Thyroid gland (tissue), 4 donors: ENCODE measurements around the gene SETBP1. TPM values are rescaled to one million over a fixed set of nuclear protein-coding genes. Genes with fewer than 3 reads are reported as not detected.
A peak's percentile ranks its signal among the peaks of the same experiment; 100 is the strongest.

Experiments used
- DNase-seq, 2 donors: peaks; one replicate each; pipeline ENCODE4 v3.0.0-alpha.2; 2019
- H3K27ac ChIP-seq, 3 donors: fragments of 200-600 bp; sonication (generic); 1 replicate in 2 of 3; 2 replicates in 1 of 3; pipeline ENCODE4 v1.5.1; 2016 to 2019; ENCODE audit warnings: mild to moderate bottlenecking in 1 of 3, moderate library complexity in 1 of 3
- H3K27me3 ChIP-seq: fragments of 200-600 bp; sonication (generic); one replicate; pipeline ENCODE4 v1.5.1; 2019
- H3K36me3 ChIP-seq, 2 donors: fragments of 200-600 bp; sonication (generic); one replicate each; pipeline ENCODE4 v1.5.1; 2016 to 2019
- H3K4me1 ChIP-seq, 2 donors: fragments of 200-600 bp; sonication (generic); one replicate each; pipeline ENCODE4 v1.5.1; 2017 to 2019
- H3K4me3 ChIP-seq, 3 donors: fragments of 200-600 bp; sonication (generic); replicated peaks in 1 of 3; 1 replicate in 2 of 3; 2 replicates in 1 of 3; pipeline ENCODE4 v1.5.1; 2016; ENCODE audit warnings: mild to moderate bottlenecking in 1 of 3
- H3K9me3 ChIP-seq: fragments of 200-600 bp; sonication (generic); one replicate; pipeline ENCODE4 v1.5.1; 2017
- CTCF ChIP-seq, 6 experiments: fragments of 200-600 bp in 3 of 6; fragments of 450-650 bp in 3 of 6; sonication (generic) in 3 of 6; IDR thresholded peaks; one replicate each; pipeline ENCODE4 v1.5.1; 2016 to 2019; ENCODE audit warnings: antibody characterized with exemption in 6 of 6, mild to moderate bottlenecking in 2 of 6, inconsistent platforms in 1 of 6, moderate library complexity in 1 of 6
- POLR2A ChIP-seq, 2 donors: fragments of 450-650 bp; IDR thresholded peaks; one replicate each; pipeline ENCODE4 v1.6.1; 2017; ENCODE audit warnings: antibody characterized with exemption in 2 of 2, mild to moderate bottlenecking in 2 of 2, moderate library complexity in 1 of 2
- WGBS, 2 donors: methylation state at CpG; one replicate each; pipeline ENCODE4 v1.1.5; 2017; 5-methylcytosine and 5-hydroxymethylcytosine counted together
- intact Hi-C: fragments of 100-400 bp; cut with DNase I; formaldehyde crosslinking; loops from one replicate; pipeline ENCODE4 v1.15.1; 2023
- total RNA-seq, 4 donors: library from RNA; depleted of rRNA; stranded (reverse); fragments of >200 nt; gene quantifications; one replicate each; pipeline ENCODE4 v1.2.3, GENCODE V29; 2016

SETBP1 gene
- total RNA-seq, 4 donors from 2014 or later: 32.1 to 72.0 (median 42.0) TPM

- Histone ChIP-seq H3K27ac (no peak overlapping the region), H3K36me3 (no peaks in the 10 kb centered on the region), H3K4me3 (no peak overlapping the region), H3K27me3 (no peaks in the 10 kb centered on the region), H3K9me3 (no peaks in the 10 kb centered on the region), H3K4me1 (peaks cover 26 to 43% of the 10 kb centered on the region in 2 donors)
- 76 to 77% methylated on average over 5 of the region's 5 CpGs for WGBS, 2 donors
- DNase-seq: no peak
- intact Hi-C loops: no loop called here
- TF ChIP-seq CTCF (IDR thresholded peaks at IDR 0.05) (no peak), POLR2A (IDR thresholded peaks at IDR 0.05) (no peak)
Observed at GRCh38 chr18:44729631-44730101, 49.0 kb downstream of the SETBP1 start.

- H3K4me3 ChIP-seq: no peak overlapping the region
- DNase-seq: no peak
- H3K9me3 ChIP-seq: no peaks in the 10 kb centered on the region
- H3K36me3 ChIP-seq: no peaks in the 10 kb centered on the region
- TF ChIP-seq CTCF (IDR thresholded peaks at IDR 0.05): no peak
- no peak for TF ChIP-seq POLR2A (IDR thresholded peaks at IDR 0.05)
- WGBS, 2 donors: 89 to 95% methylated on average over 6 to 7 of the region's 7 CpGs
- no peak overlapping the region for H3K27ac ChIP-seq
- peaks cover 14 to 30% of the 10 kb centered on the region in 2 donors for H3K4me1 ChIP-seq
- intact Hi-C loops: no loop called here
- H3K27me3 ChIP-seq: no peaks in the 10 kb centered on the region
Observed at GRCh38 chr18:44730803-44731529, 50.3 kb downstream of the SETBP1 start.

- no peak for TF ChIP-seq CTCF (IDR thresholded peaks at IDR 0.05)
- no peak for TF ChIP-seq POLR2A (IDR thresholded peaks at IDR 0.05)
- Histone ChIP-seq H3K27ac (no peak overlapping the region), H3K4me3 (no peak overlapping the region), H3K9me3 (no peaks in the 10 kb centered on the region), H3K36me3 (no peaks in the 10 kb centered on the region), H3K27me3 (no peaks in the 10 kb centered on the region), H3K4me1 (peaks cover 15 to 24% of the 10 kb centered on the region in 2 donors)
- no peak for DNase-seq
- intact Hi-C loops: no loop called here
- 91 to 93% methylated on average over 9 of the region's 9 CpGs for WGBS, 2 donors
Observed at GRCh38 chr18:44731530-44732237, 51.0 kb downstream of the SETBP1 start.

GRCh38 chr18:44732238-44732563, 51.5 kb downstream of the SETBP1 start:
- no peaks in the 10 kb centered on the region for H3K9me3 ChIP-seq
- TF ChIP-seq CTCF (IDR thresholded peaks at IDR 0.05) (no peak), POLR2A (IDR thresholded peaks at IDR 0.05) (no peak)
- no peaks in the 10 kb centered on the region for H3K27me3 ChIP-seq
- H3K4me1 ChIP-seq: peaks cover 19 to 27% of the 10 kb centered on the region in 2 donors
- no peaks in the 10 kb centered on the region for H3K36me3 ChIP-seq
- intact Hi-C loops: no loop called here
- H3K27ac ChIP-seq: peak overlapping the region in 2 of 3 donors; percentile 30 to 45
- 74 to 82% methylated on average over 9 of the region's 9 CpGs for WGBS, 2 donors
- DNase-seq: no peak
- H3K4me3 ChIP-seq: no peak overlapping the region

- no peak for TF ChIP-seq POLR2A (IDR thresholded peaks at IDR 0.05)
- peak in 1 of 6 experiments; percentile 15 for TF ChIP-seq CTCF (IDR thresholded peaks at IDR 0.05)
- intact Hi-C loops: no loop called here
- H3K36me3 ChIP-seq: no peaks in the 10 kb centered on the region
- no peaks in the 10 kb centered on the region for H3K9me3 ChIP-seq
- 22 to 29% methylated on average over 5 of the region's 5 CpGs for WGBS, 2 donors
- H3K27me3 ChIP-seq: no peaks in the 10 kb centered on the region
- no peak overlapping the region for H3K4me3 ChIP-seq
- peaks cover 19 to 29% of the 10 kb centered on the region in 2 donors for H3K4me1 ChIP-seq
- peak overlapping the region in 2 of 3 donors; percentile 30 to 45 for H3K27ac ChIP-seq
- DNase-seq: peak; percentile 80 to 85
Observed at GRCh38 chr18:44732599-44732998, 51.9 kb downstream of the SETBP1 start.
